Neural progenitor cell (in vitro differentiated cells): ENCODE results near the gene TMEM39A. TPM values are rescaled to one million over a fixed set of nuclear protein-coding genes. Genes with fewer than 3 reads are reported as not detected.

Experiments
- DNase-seq: peaks from one replicate; pipeline ENCODE4 v3.0.0-alpha.2; 2016; ENCODE audit warnings: low spot score
- H2AFZ ChIP-seq: fragments of 200-600 bp; sonication (generic); replicated peaks from 2 replicates; pipeline ENCODE4 v1.6.1; 2016; ENCODE audit warnings: antibody characterized with exemption
- H3F3A ChIP-seq: fragments of 200-600 bp; sonication (generic); 2 replicates; pipeline ENCODE4 v1.6.1; 2016; ENCODE audit warnings: antibody characterized with exemption, low read depth
- H3K27ac ChIP-seq: fragments of 200-600 bp; sonication (generic); 2 replicates; pipeline ENCODE4 v1.5.1; 2016; ENCODE audit warnings: mild to moderate bottlenecking
- H3K27me3 ChIP-seq: fragments of 200-600 bp; sonication (generic); 2 replicates; pipeline ENCODE4 v1.6.1; 2016; ENCODE audit warnings: mild to moderate bottlenecking, moderate library complexity
- H3K36me3 ChIP-seq: fragments of 200-600 bp; sonication (generic); 2 replicates; pipeline ENCODE4 v1.5.1; 2016
- H3K4me1 ChIP-seq: fragments of 200-600 bp; sonication (generic); 2 replicates; pipeline ENCODE4 v1.6.1; 2016; ENCODE audit warnings: mixed run types
- H3K4me2 ChIP-seq: fragments of 200-600 bp; sonication (generic); 2 replicates; pipeline ENCODE4 v1.6.1; 2016
- H3K4me3 ChIP-seq: fragments of 200-600 bp; sonication (generic); 2 replicates; pipeline ENCODE4 v1.5.1; 2016
- H3K79me2 ChIP-seq: fragments of 200-600 bp; sonication (generic); 2 replicates; pipeline ENCODE4 v1.6.1; 2016; ENCODE audit warnings: low read depth
- H3K9ac ChIP-seq: fragments of 200-600 bp; sonication (generic); 2 replicates; pipeline ENCODE4 v1.6.1; 2016
- H3K9me3 ChIP-seq: fragments of 200-600 bp; sonication (generic); 2 replicates; pipeline ENCODE4 v1.5.1; 2016; ENCODE audit warnings: low read depth
- H4K20me1 ChIP-seq: fragments of 200-600 bp; sonication (generic); 2 replicates; pipeline ENCODE4 v1.6.1; 2016; ENCODE audit warnings: low read depth
- H3K27ac Mint-ChIP-seq: 3 replicates; pipeline ENCODE4 v1.8.0; 2021; ENCODE audit warnings: mixed read lengths
- H3K27me3 Mint-ChIP-seq: 2 replicates; pipeline ENCODE4 v1.8.0; 2022; ENCODE audit warnings: low read depth, mild to moderate bottlenecking, inconsistent platforms, moderate library complexity, mixed read lengths; ENCODE audit not compliant: insufficient read depth
- H3K36me3 Mint-ChIP-seq: 3 replicates; pipeline ENCODE4 v1.8.0; 2021; ENCODE audit warnings: mixed read lengths
- H3K4me1 Mint-ChIP-seq: 3 replicates; pipeline ENCODE4 v1.8.0; 2021; ENCODE audit warnings: mixed read lengths
- H3K4me3 Mint-ChIP-seq: 3 replicates; pipeline ENCODE4 v1.8.0; 2021; ENCODE audit warnings: mild to moderate bottlenecking, moderate library complexity, mixed read lengths
- H3K9me3 Mint-ChIP-seq: 3 replicates; pipeline ENCODE4 v1.8.0; 2020; ENCODE audit warnings: mixed read lengths
- CTCF ChIP-seq: fragments of 200-600 bp; sonication (generic); IDR thresholded peaks from 2 replicates; pipeline ENCODE4 v1.5.1; 2017; ENCODE audit warnings: antibody characterized with exemption, mild to moderate bottlenecking
- EZH2 ChIP-seq: fragments of 200-600 bp; sonication (generic); IDR thresholded peaks from 2 replicates; pipeline ENCODE4 v1.6.1; 2017; ENCODE audit warnings: antibody characterized with exemption, mild to moderate bottlenecking, moderate library complexity
- EZH2phosphoT487 ChIP-seq: fragments of 200-600 bp; sonication (generic); IDR thresholded peaks from 2 replicates; pipeline ENCODE4 v1.6.1; 2017; ENCODE audit warnings: antibody characterized with exemption
- total RNA-seq: library from RNA; depleted of rRNA; stranded (reverse); fragments of >200 nt; gene quantifications from 2 replicates; pipeline ENCODE4 v1.2.3, GENCODE V29; 2015; ENCODE audit warnings: low replicate concordance

TMEM39A gene
- total RNA-seq, 1 donor from 2014 or later = 41.2 TPM

GRCh38 chr3:119457246-119457645, 6.2 kb downstream of the TMEM39A start:
- Histone ChIP-seq H3K4me1 (peaks cover 5% of the 10 kb centered on the region), H3K9ac (no peak overlapping the region), H3K79me2 (peaks cover 35% of the 10 kb centered on the region), H3K4me2 (no peak overlapping the region), H3K27me3 (no peaks in the 10 kb centered on the region), H3K36me3 (peaks cover 26% of the 10 kb centered on the region), H3K9me3 (no peaks in the 10 kb centered on the region), H4K20me1 (no peaks in the 10 kb centered on the region), H3K27ac (no peak overlapping the region), H3F3A (no peaks in the 10 kb centered on the region), H3K4me3 (no peak overlapping the region), H2AFZ (no peak overlapping the region)
- Mint-ChIP-seq H3K36me3 (peaks cover 24% of the 10 kb centered on the region), H3K4me3 (no peak overlapping the region), H3K27me3 (no peaks in the 10 kb centered on the region), H3K4me1 (peaks cover 10% of the 10 kb centered on the region), H3K27ac (no peak overlapping the region), H3K9me3 (no peaks in the 10 kb centered on the region)
- TF ChIP-seq EZH2 = no peak
- no peak for TF ChIP-seq CTCF
- TF ChIP-seq EZH2phosphoT487 = no peak
- no peak for DNase-seq

- no peak overlapping the region for H2AFZ ChIP-seq
Observed at GRCh38 chr3:119456469-119456868, 6.9 kb downstream of the TMEM39A start.

GRCh38 chr3:119453822-119454221, 9.6 kb downstream of the TMEM39A start:
- Histone ChIP-seq H2AFZ (no peak overlapping the region), H3K4me1 (no peaks in the 10 kb centered on the region), H3K4me3 (no peak overlapping the region), H3K27ac (no peak overlapping the region), H3K9ac (no peak overlapping the region), H4K20me1 (no peaks in the 10 kb centered on the region), H3K36me3 (peaks cover 25% of the 10 kb centered on the region), H3K27me3 (no peaks in the 10 kb centered on the region), H3K79me2 (peaks cover 9% of the 10 kb centered on the region), H3K9me3 (no peaks in the 10 kb centered on the region), H3F3A (no peaks in the 10 kb centered on the region), H3K4me2 (no peak overlapping the region)
- Mint-ChIP-seq H3K27ac (no peak overlapping the region), H3K36me3 (peaks cover 18% of the 10 kb centered on the region), H3K4me1 (no peaks in the 10 kb centered on the region), H3K4me3 (no peak overlapping the region), H3K9me3 (no peaks in the 10 kb centered on the region), H3K27me3 (no peaks in the 10 kb centered on the region)
- TF ChIP-seq EZH2phosphoT487 (no peak), CTCF (no peak), EZH2 (no peak)
- DNase-seq = no peak

More at GRCh38 chr3:119456469-119456868, 6.9 kb downstream of the TMEM39A start:
- no peaks in the 10 kb centered on the region for H4K20me1 ChIP-seq
- H3K4me3 ChIP-seq = no peak overlapping the region
- H3K9me3 Mint-ChIP-seq = no peaks in the 10 kb centered on the region
- DNase-seq = no peak
- no peaks in the 10 kb centered on the region for H3K27me3 Mint-ChIP-seq
- peaks cover 27% of the 10 kb centered on the region for H3K79me2 ChIP-seq
- peaks cover 4% of the 10 kb centered on the region for H3K4me1 Mint-ChIP-seq
- H3K9me3 ChIP-seq = no peaks in the 10 kb centered on the region
- no peaks in the 10 kb centered on the region for H3K27me3 ChIP-seq
- H3K4me1 ChIP-seq = no peaks in the 10 kb centered on the region
- no peak overlapping the region for H3K4me3 Mint-ChIP-seq
- no peaks in the 10 kb centered on the region for H3F3A ChIP-seq
- no peak for TF ChIP-seq EZH2
- TF ChIP-seq EZH2phosphoT487 = no peak
- H3K36me3 ChIP-seq = peaks cover 27% of the 10 kb centered on the region
- peaks cover 23% of the 10 kb centered on the region for H3K36me3 Mint-ChIP-seq
- H3K27ac ChIP-seq = no peak overlapping the region
- H3K4me2 ChIP-seq = no peak overlapping the region
- no peak overlapping the region for H3K9ac ChIP-seq
- H3K27ac Mint-ChIP-seq = no peak overlapping the region

GRCh38 chr3:119444590-119444989, 18.8 kb downstream of the TMEM39A start:
- no peaks in the 10 kb centered on the region for H3K36me3 ChIP-seq
- no peaks in the 10 kb centered on the region for H3K9me3 ChIP-seq
- H2AFZ ChIP-seq = no peak overlapping the region
- DNase-seq = no peak
- TF ChIP-seq EZH2phosphoT487 = no peak
- no peak for TF ChIP-seq EZH2
- no peak for TF ChIP-seq CTCF
- H4K20me1 ChIP-seq = no peaks in the 10 kb centered on the region
- H3K4me3 ChIP-seq = no peak overlapping the region
- Mint-ChIP-seq H3K9me3 (peaks cover 3% of the 10 kb centered on the region), H3K4me1 (no peaks in the 10 kb centered on the region), H3K27me3 (no peaks in the 10 kb centered on the region), H3K36me3 (peaks cover 49% of the 10 kb centered on the region), H3K4me3 (no peak overlapping the region), H3K27ac (no peak overlapping the region)
- H3K4me1 ChIP-seq = no peaks in the 10 kb centered on the region
- H3K9ac ChIP-seq = no peak overlapping the region
- no peak overlapping the region for H3K27ac ChIP-seq
- H3K27me3 ChIP-seq = no peaks in the 10 kb centered on the region
- H3K4me2 ChIP-seq = no peak overlapping the region
- no peaks in the 10 kb centered on the region for H3F3A ChIP-seq
- H3K79me2 ChIP-seq = no peaks in the 10 kb centered on the region
